ENCODE results near the gene CHAD. TPM values are rescaled to one million over a fixed set of nuclear protein-coding genes. Genes with fewer than 3 reads are reported as not detected.

Gene CHAD
- total and polyA plus RNA-seq, 3 donors from 2014 or later: 0.79 to 2.9 (median 0.81) TPM

DNA sequence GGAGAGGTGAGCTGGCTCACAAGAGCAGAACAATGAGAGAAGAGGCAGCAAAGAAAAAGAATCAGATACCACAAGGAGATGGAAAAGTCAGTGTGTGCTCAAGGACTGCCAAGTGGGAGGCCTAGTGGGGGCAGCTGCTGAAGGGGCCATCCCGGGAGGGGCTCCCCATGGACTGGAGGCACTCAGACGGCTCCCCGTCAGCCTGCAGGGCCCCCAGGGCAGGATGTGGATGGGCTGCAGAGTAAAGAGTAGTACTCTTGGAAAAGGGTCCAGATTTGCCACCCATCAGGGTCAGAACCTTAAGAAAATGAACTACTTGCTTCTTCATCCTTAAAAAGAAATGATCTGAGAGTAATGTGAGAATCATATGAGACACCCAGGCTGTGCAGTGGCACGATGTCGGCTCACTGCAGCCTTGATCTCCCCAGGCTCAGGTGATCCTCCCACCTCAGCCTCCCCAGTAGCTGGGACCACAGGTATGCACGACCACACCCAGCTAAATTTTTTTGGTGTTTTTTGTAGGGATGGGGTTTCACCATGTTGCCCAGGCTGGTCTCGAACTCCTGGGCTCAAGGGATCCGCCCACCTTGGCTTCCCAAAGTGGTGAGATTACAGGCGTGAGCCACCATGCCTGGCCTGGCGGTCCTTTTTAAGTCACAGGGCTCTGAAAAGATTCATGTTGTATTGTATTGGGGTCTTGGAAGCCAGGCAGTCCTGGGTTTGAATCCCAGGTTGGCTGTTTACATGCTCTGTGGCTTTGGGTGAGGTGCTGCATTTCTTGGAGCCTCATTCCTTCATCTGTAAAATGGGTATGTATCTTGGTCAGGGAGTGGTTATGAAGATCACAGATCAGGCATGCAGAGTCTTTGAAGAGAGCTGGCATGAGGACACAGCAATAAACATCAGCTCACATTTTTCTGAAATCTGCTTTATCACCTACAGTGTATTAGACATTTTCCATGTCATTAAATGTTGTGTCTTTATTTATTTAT, 27.5 kb downstream of the CHAD start:
- intact Hi-C loops (cut with DNase I; ENCODE audit: low total_unique reads): no loop called here
- H3K4me3 ChIP-seq: no peak overlapping the region
- no peak overlapping the region for H3K27ac ChIP-seq
- 78 to 85% methylated on average over 10 of the region's 10 CpGs for WGBS, 2 donors
- no peak for DNase-seq
- no peaks in the 10 kb centered on the region for H3K36me3 ChIP-seq (ENCODE audit: low read depth, missing control alignments)
- TF ChIP-seq POLR2A (IDR thresholded peaks at IDR 0.05): no peak
- TF ChIP-seq, protein P1, sequence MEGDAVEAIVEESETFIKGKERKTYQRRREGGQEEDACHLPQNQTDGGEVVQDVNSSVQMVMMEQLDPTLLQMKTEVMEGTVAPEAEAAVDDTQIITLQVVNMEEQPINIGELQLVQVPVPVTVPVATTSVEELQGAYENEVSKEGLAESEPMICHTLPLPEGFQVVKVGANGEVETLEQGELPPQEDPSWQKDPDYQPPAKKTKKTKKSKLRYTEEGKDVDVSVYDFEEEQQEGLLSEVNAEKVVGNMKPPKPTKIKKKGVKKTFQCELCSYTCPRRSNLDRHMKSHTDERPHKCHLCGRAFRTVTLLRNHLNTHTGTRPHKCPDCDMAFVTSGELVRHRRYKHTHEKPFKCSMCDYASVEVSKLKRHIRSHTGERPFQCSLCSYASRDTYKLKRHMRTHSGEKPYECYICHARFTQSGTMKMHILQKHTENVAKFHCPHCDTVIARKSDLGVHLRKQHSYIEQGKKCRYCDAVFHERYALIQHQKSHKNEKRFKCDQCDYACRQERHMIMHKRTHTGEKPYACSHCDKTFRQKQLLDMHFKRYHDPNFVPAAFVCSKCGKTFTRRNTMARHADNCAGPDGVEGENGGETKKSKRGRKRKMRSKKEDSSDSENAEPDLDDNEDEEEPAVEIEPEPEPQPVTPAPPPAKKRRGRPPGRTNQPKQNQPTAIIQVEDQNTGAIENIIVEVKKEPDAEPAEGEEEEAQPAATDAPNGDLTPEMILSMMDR (IDR thresholded peaks at IDR 0.05): no peak
- H3K4me1 ChIP-seq: peaks cover 12% of the 10 kb centered on the region
- H3K27me3 ChIP-seq: no peaks in the 10 kb centered on the region
- no peaks in the 10 kb centered on the region for H3K9me3 ChIP-seq

DNA sequence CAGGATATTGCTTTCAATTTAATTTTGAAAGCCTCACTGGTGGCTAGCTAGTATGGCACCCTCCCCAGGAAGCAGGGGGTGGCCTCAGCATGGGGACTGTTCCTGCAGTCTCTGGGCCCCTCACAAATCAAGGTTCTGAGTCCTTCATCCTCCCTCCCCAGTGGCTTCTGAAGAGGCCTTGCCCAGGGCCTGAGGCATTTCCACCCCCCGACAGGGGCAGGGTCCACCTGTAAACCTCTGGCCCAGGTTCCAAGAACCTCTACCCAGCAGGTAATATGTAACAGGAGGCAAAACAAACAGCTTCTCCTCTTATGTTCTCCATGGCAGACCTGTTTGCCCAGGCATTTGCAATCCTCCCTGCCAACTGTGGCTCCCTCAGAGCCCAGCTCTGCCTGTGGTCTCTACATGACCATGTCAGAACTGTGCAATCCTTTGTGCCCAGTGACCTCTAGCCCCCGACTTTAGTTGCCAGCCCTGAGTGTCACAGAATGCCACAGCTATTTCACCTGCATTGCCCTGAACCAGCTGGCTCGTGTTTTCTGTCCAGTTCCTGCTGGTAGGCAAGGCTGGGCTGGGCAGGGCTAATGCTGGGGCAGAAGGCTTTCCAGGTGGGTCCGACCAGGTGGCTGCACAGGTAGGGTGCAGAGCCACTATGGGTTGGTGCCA, 28.4 kb downstream of the CHAD start:
- Histone ChIP-seq H3K4me1 (peaks cover 12% of the 10 kb centered on the region), H3K27ac (no peak overlapping the region), H3K27me3 (no peaks in the 10 kb centered on the region), H3K36me3 (ENCODE audit: low read depth, missing control alignments) (no peaks in the 10 kb centered on the region), H3K9me3 (no peaks in the 10 kb centered on the region), H3K4me3 (no peak overlapping the region)
- WGBS, 2 donors: 81 to 95% methylated on average over 4 of the region's 4 CpGs
- TF ChIP-seq POLR2A (IDR thresholded peaks at IDR 0.05): no peak
- TF ChIP-seq, protein P1 (IDR thresholded peaks at IDR 0.05): no peak
- intact Hi-C loops (cut with DNase I; ENCODE audit: low total_unique reads): no loop called here
- DNase-seq: no peak

DNA sequence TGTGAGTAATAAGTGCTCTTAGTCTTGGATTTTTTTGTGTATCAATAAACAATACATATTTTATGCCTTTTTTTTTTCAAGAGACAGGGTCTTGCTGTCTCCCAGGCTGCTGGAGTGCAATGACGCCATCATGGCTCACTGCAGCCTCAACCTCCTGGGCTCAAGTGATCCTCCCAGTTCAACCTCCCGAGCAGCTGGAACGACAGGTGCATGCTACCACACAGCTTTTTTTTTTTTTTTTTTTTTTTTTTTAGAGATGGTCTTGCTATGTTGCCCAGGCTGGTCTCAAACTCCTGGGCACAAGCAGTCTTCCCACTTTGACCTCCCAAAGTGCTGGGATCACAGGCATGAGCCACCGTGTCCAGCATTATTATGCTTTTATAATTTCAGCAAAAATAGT, 29.7 kb downstream of the CHAD start:
- no peak for TF ChIP-seq POLR2A (IDR thresholded peaks at IDR 0.05)
- TF ChIP-seq, protein P1 (IDR thresholded peaks at IDR 0.05): no peak
- no peak for DNase-seq
- H3K4me3 ChIP-seq: no peak overlapping the region
- H3K27ac ChIP-seq: no peak overlapping the region
- H3K4me1 ChIP-seq: peaks cover 9% of the 10 kb centered on the region
- intact Hi-C loops (cut with DNase I; ENCODE audit: low total_unique reads): no loop called here
- no peaks in the 10 kb centered on the region for H3K27me3 ChIP-seq
- H3K9me3 ChIP-seq: no peaks in the 10 kb centered on the region
- no peaks in the 10 kb centered on the region for H3K36me3 ChIP-seq (ENCODE audit: low read depth, missing control alignments)
- WGBS, 2 donors: 91 to 92% methylated on average over 4 of the region's 4 CpGs

DNA sequence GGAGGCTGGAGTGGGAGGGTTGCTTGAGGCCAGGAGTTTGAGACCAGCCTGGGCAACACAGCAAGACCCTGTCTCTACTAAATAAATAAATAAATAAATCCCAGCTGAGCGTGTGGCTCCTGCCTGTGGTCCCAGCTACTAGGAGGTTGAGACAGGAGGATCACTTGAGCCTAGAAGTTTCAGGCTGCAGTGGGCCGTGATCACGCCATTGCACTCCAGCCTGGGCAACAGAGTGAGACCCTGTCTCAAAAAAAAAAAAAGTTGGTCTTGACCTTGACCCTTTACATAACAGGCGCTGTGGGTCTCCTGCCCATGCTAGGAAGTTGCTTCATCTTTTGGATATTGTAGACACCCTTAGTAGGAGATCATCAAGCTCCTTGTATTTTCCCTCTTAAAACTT, 31.3 kb downstream of the CHAD start:
- 98 to 100% methylated on average over 4 of the region's 4 CpGs for WGBS, 2 donors
- no peaks in the 10 kb centered on the region for H3K4me1 ChIP-seq

More for the DNA sequence above, 31.3 kb downstream of the CHAD start:
- intact Hi-C loops (cut with DNase I; ENCODE audit: low total_unique reads): no loop called here
- Histone ChIP-seq H3K27ac (no peak overlapping the region), H3K9me3 (no peaks in the 10 kb centered on the region), H3K36me3 (ENCODE audit: low read depth, missing control alignments) (no peaks in the 10 kb centered on the region), H3K27me3 (no peaks in the 10 kb centered on the region), H3K4me3 (no peak overlapping the region)
- TF ChIP-seq POLR2A (IDR thresholded peaks at IDR 0.05): no peak
- TF ChIP-seq, protein P1 (IDR thresholded peaks at IDR 0.05): no peak
- DNase-seq: no peak

Data from testis (tissue), 3 donors.